Neural progenitor cell (in vitro differentiated cells): ENCODE results near the gene HSPB8. TPM values are rescaled to one million over a fixed set of nuclear protein-coding genes. Genes with fewer than 3 reads are reported as not detected.

ENCODE experiments used
- DNase-seq: peaks from one replicate; pipeline ENCODE4 v3.0.0-alpha.2; 2016; ENCODE audit warnings: low spot score
- H2AFZ ChIP-seq: fragments of 200-600 bp; sonication (generic); replicated peaks from 2 replicates; pipeline ENCODE4 v1.6.1; 2016; ENCODE audit warnings: antibody characterized with exemption
- H3F3A ChIP-seq: fragments of 200-600 bp; sonication (generic); 2 replicates; pipeline ENCODE4 v1.6.1; 2016; ENCODE audit warnings: antibody characterized with exemption, low read depth
- H3K27ac ChIP-seq: fragments of 200-600 bp; sonication (generic); 2 replicates; pipeline ENCODE4 v1.5.1; 2016; ENCODE audit warnings: mild to moderate bottlenecking
- H3K27me3 ChIP-seq: fragments of 200-600 bp; sonication (generic); 2 replicates; pipeline ENCODE4 v1.6.1; 2016; ENCODE audit warnings: mild to moderate bottlenecking, moderate library complexity
- H3K36me3 ChIP-seq: fragments of 200-600 bp; sonication (generic); 2 replicates; pipeline ENCODE4 v1.5.1; 2016
- H3K4me1 ChIP-seq: fragments of 200-600 bp; sonication (generic); 2 replicates; pipeline ENCODE4 v1.6.1; 2016; ENCODE audit warnings: mixed run types
- H3K4me2 ChIP-seq: fragments of 200-600 bp; sonication (generic); 2 replicates; pipeline ENCODE4 v1.6.1; 2016
- H3K4me3 ChIP-seq: fragments of 200-600 bp; sonication (generic); 2 replicates; pipeline ENCODE4 v1.5.1; 2016
- H3K79me2 ChIP-seq: fragments of 200-600 bp; sonication (generic); 2 replicates; pipeline ENCODE4 v1.6.1; 2016; ENCODE audit warnings: low read depth
- H3K9ac ChIP-seq: fragments of 200-600 bp; sonication (generic); 2 replicates; pipeline ENCODE4 v1.6.1; 2016
- H3K9me3 ChIP-seq: fragments of 200-600 bp; sonication (generic); 2 replicates; pipeline ENCODE4 v1.5.1; 2016; ENCODE audit warnings: low read depth
- H4K20me1 ChIP-seq: fragments of 200-600 bp; sonication (generic); 2 replicates; pipeline ENCODE4 v1.6.1; 2016; ENCODE audit warnings: low read depth
- H3K27ac Mint-ChIP-seq: 3 replicates; pipeline ENCODE4 v1.8.0; 2021; ENCODE audit warnings: mixed read lengths
- H3K27me3 Mint-ChIP-seq: 2 replicates; pipeline ENCODE4 v1.8.0; 2022; ENCODE audit warnings: low read depth, mild to moderate bottlenecking, inconsistent platforms, moderate library complexity, mixed read lengths; ENCODE audit not compliant: insufficient read depth
- H3K36me3 Mint-ChIP-seq: 3 replicates; pipeline ENCODE4 v1.8.0; 2021; ENCODE audit warnings: mixed read lengths
- H3K4me1 Mint-ChIP-seq: 3 replicates; pipeline ENCODE4 v1.8.0; 2021; ENCODE audit warnings: mixed read lengths
- H3K4me3 Mint-ChIP-seq: 3 replicates; pipeline ENCODE4 v1.8.0; 2021; ENCODE audit warnings: mild to moderate bottlenecking, moderate library complexity, mixed read lengths
- H3K9me3 Mint-ChIP-seq: 3 replicates; pipeline ENCODE4 v1.8.0; 2020; ENCODE audit warnings: mixed read lengths
- CTCF ChIP-seq: fragments of 200-600 bp; sonication (generic); IDR thresholded peaks from 2 replicates; pipeline ENCODE4 v1.5.1; 2017; ENCODE audit warnings: antibody characterized with exemption, mild to moderate bottlenecking
- EZH2 ChIP-seq: fragments of 200-600 bp; sonication (generic); IDR thresholded peaks from 2 replicates; pipeline ENCODE4 v1.6.1; 2017; ENCODE audit warnings: antibody characterized with exemption, mild to moderate bottlenecking, moderate library complexity
- EZH2phosphoT487 ChIP-seq: fragments of 200-600 bp; sonication (generic); IDR thresholded peaks from 2 replicates; pipeline ENCODE4 v1.6.1; 2017; ENCODE audit warnings: antibody characterized with exemption
- total RNA-seq: library from RNA; depleted of rRNA; stranded (reverse); fragments of >200 nt; gene quantifications from 2 replicates; pipeline ENCODE4 v1.2.3, GENCODE V29; 2015; ENCODE audit warnings: low replicate concordance

HSPB8 gene
- total RNA-seq, 1 donor from 2014 or later, result not detected

GRCh38 chr12:119177724-119178380, 879 bp upstream of the HSPB8 start:
- Mint-ChIP-seq H3K9me3 (no peaks in the 10 kb centered on the region), H3K27me3 (peaks cover 23% of the 10 kb centered on the region), H3K4me3 (no peak overlapping the region), H3K4me1 (peaks cover 42% of the 10 kb centered on the region), H3K27ac (peak overlapping the region; percentile 95), H3K36me3 (no peaks in the 10 kb centered on the region)
- no peak for TF ChIP-seq CTCF
- TF ChIP-seq EZH2phosphoT487, result no peak
- TF ChIP-seq EZH2, result no peak
- Histone ChIP-seq H3K36me3 (no peaks in the 10 kb centered on the region), H2AFZ (no peak overlapping the region), H3K9ac (no peak overlapping the region), H3K27me3 (peaks cover 20% of the 10 kb centered on the region), H3F3A (no peaks in the 10 kb centered on the region), H3K4me3 (no peak overlapping the region), H4K20me1 (no peaks in the 10 kb centered on the region), H3K4me1 (peaks cover 21% of the 10 kb centered on the region), H3K9me3 (no peaks in the 10 kb centered on the region), H3K4me2 (no peak overlapping the region), H3K79me2 (no peaks in the 10 kb centered on the region), H3K27ac (no peak overlapping the region)
- no peak for DNase-seq

DNA sequence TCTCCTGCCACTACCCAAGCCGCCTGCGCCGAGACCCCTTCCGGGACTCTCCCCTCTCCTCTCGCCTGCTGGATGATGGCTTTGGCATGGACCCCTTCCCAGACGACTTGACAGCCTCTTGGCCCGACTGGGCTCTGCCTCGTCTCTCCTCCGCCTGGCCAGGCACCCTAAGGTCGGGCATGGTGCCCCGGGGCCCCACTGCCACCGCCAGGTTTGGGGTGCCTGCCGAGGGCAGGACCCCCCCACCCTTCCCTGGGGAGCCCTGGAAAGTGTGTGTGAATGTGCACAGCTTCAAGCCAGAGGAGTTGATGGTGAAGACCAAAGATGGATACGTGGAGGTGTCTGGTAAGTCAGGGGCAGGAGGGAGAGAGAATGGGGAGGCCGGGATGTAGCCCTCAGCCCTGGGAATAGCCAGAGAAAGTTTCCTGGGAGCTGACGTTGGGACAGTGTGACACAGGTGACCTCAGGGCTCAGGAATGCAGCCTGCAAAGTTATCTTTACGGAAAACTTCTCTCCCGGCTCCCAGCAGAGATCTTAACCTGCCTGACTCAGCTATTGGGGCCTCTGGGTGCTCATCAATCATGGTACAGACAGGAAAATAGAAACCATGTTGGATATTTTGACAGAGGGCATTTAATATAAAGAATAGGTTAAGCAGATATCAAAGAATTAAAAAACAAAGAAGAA, 747 bp downstream of the HSPB8 start:
- H4K20me1 ChIP-seq, result no peaks in the 10 kb centered on the region
- no peaks in the 10 kb centered on the region for H3K79me2 ChIP-seq
- H3K4me3 ChIP-seq, result no peak overlapping the region
- Mint-ChIP-seq H3K27me3 (peaks cover 13% of the 10 kb centered on the region), H3K9me3 (no peaks in the 10 kb centered on the region), H3K4me1 (peaks cover 31% of the 10 kb centered on the region), H3K36me3 (no peaks in the 10 kb centered on the region), H3K4me3 (peak overlapping the region; percentile 58), H3K27ac (no peak overlapping the region)
- no peak overlapping the region for H2AFZ ChIP-seq
- H3K27me3 ChIP-seq, result peaks cover 20% of the 10 kb centered on the region
- H3K36me3 ChIP-seq, result no peaks in the 10 kb centered on the region
- no peak overlapping the region for H3K4me2 ChIP-seq
- TF ChIP-seq EZH2 (no peak), EZH2phosphoT487 (no peak), CTCF (no peak)
- peaks cover 6% of the 10 kb centered on the region for H3K4me1 ChIP-seq
- H3K9ac ChIP-seq, result no peak overlapping the region
- H3K27ac ChIP-seq, result no peak overlapping the region
- no peaks in the 10 kb centered on the region for H3F3A ChIP-seq
- DNase-seq, result peak; percentile 47
- H3K9me3 ChIP-seq, result no peaks in the 10 kb centered on the region

- no peaks in the 10 kb centered on the region for H3K36me3 Mint-ChIP-seq
- Histone ChIP-seq H3K4me1 (no peaks in the 10 kb centered on the region), H3K9me3 (no peaks in the 10 kb centered on the region), H3F3A (no peaks in the 10 kb centered on the region), H4K20me1 (no peaks in the 10 kb centered on the region), H3K36me3 (no peaks in the 10 kb centered on the region), H3K79me2 (no peaks in the 10 kb centered on the region), H3K4me2 (no peak overlapping the region), H3K27ac (no peak overlapping the region), H2AFZ (no peak overlapping the region), H3K4me3 (no peak overlapping the region), H3K9ac (no peak overlapping the region), H3K27me3 (peaks cover 20% of the 10 kb centered on the region)
- TF ChIP-seq CTCF (no peak), EZH2 (no peak), EZH2phosphoT487 (no peak)
- H3K4me3 Mint-ChIP-seq, result no peak overlapping the region
- no peak for DNase-seq
- H3K27me3 Mint-ChIP-seq, result peaks cover 9% of the 10 kb centered on the region
- peak overlapping the region; percentile 46 for H3K27ac Mint-ChIP-seq
- H3K4me1 Mint-ChIP-seq, result peaks cover 26% of the 10 kb centered on the region
- H3K9me3 Mint-ChIP-seq, result no peaks in the 10 kb centered on the region
Observed at GRCh38 chr12:119180380-119181040, 1.8 kb downstream of the HSPB8 start.
